Colonic mucosa (tissue), 4 donors: ENCODE results near the gene GPA33. TPM values are rescaled to one million over a fixed set of nuclear protein-coding genes. Genes with fewer than 3 reads are reported as not detected.

Source experiments
- DNase-seq: peaks from one replicate; pipeline ENCODE4 v3.0.0-alpha.2; 2020
- H3K27ac ChIP-seq: fragments of 200-600 bp; one replicate; pipeline ENCODE4 v1.8.0; 2021
- H3K27me3 ChIP-seq: fragments of 200-600 bp; one replicate; pipeline ENCODE4 v1.8.0; 2021
- H3K36me3 ChIP-seq: fragments of 200-600 bp; one replicate; pipeline ENCODE4 v1.8.0; 2021
- H3K4me1 ChIP-seq: fragments of 200-600 bp; one replicate; pipeline ENCODE4 v1.8.0; 2021; ENCODE audit warnings: mild to moderate bottlenecking
- H3K4me3 ChIP-seq: fragments of 200-600 bp; one replicate; pipeline ENCODE4 v1.8.0; 2021
- H3K9ac ChIP-seq, 2 donors: one replicate each; pipeline ENCODE4 v1.7.0; 2013; ENCODE audit warnings: control low read depth in 2 of 2, low read depth in 2 of 2, low read length in 2 of 2
- H3K9me3 ChIP-seq: fragments of 200-600 bp; one replicate; pipeline ENCODE4 v1.8.0; 2021
- intact Hi-C: fragments of 100-400 bp; cut with DNase I; formaldehyde crosslinking; loops from one replicate; pipeline ENCODE4 v1.14.1; 2022
- total RNA-seq, 2 donors: library from RNA; stranded (reverse); fragmentation: NEBNext Ultra II Directional in 1 of 2; extraction: Animal tissue kit (Norgen Biotek cat#: 25700) in 1 of 2; gene quantifications; one replicate each; pipeline ENCODE4 v1.2.1, GENCODE V29; 2021
- TF ChIP-seq, protein P1 (sequence below): fragments of 200-600 bp; IDR thresholded peaks from one replicate; pipeline ENCODE4 v1.8.0; 2022; ENCODE audit warnings: antibody characterized with exemption, mild to moderate bottlenecking
- donor health status: healthy.
- donor health status: DM: no; HTN: no; CAD: no.
- donor health status: DM: no; HTN: no; CAD: no.

GPA33 gene, protein sequence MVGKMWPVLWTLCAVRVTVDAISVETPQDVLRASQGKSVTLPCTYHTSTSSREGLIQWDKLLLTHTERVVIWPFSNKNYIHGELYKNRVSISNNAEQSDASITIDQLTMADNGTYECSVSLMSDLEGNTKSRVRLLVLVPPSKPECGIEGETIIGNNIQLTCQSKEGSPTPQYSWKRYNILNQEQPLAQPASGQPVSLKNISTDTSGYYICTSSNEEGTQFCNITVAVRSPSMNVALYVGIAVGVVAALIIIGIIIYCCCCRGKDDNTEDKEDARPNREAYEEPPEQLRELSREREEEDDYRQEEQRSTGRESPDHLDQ
- total RNA-seq: 100 to 1,000 TPM; 438 to 531 TPM

DNA sequence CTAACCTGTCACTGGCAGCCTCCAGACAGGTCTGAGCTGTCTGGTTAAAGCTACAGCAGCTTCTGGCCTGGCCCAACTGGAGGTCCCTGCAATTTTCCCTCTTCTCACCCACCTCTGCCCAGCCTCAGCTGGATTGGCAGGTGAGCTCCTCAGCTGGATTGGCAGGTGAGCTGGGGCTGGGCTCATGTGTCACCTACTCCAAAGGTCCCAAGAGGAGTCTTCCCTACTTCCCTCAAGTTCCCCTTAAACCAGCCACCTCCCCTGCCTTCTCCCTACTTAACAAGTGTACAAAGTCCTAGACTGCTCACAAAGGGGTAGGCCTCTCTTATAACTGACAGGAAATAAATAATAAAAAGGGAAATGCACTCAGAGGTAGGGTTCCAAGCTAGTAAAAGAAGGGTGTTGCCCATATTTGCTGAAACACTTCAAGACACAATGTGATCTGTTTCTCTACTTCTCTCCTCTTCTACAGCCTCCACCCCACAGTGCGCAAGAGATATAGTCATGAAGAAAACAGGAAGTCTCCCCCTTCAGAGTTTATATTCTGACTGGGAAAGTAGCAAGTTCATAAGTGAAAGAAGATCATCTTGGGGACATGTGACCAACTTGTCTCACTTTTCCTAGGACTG is at the start of gene GPA33:
GPA33 (minus strand) TSS at position 64 of the 629 bp plus-strand sequence. CDS start 90 bp downstream, outside the sequence.
- peak; percentile 88 for DNase-seq
- Histone ChIP-seq H3K27me3 (no peaks in the 10 kb centered on the region), H3K27ac (peak within 1 kb of the TSS; percentile 93), H3K36me3 (no peaks in the 10 kb centered on the region), H3K4me1 (peaks cover 3% of the 10 kb centered on the region), H3K4me3 (peak within 1 kb of the TSS; percentile 36), H3K9ac (peak within 1 kb of the TSS; percentile 79 to 82), H3K9me3 (no peaks in the 10 kb centered on the region)
- intact Hi-C loops: no loop called here
- TF ChIP-seq, protein P1, sequence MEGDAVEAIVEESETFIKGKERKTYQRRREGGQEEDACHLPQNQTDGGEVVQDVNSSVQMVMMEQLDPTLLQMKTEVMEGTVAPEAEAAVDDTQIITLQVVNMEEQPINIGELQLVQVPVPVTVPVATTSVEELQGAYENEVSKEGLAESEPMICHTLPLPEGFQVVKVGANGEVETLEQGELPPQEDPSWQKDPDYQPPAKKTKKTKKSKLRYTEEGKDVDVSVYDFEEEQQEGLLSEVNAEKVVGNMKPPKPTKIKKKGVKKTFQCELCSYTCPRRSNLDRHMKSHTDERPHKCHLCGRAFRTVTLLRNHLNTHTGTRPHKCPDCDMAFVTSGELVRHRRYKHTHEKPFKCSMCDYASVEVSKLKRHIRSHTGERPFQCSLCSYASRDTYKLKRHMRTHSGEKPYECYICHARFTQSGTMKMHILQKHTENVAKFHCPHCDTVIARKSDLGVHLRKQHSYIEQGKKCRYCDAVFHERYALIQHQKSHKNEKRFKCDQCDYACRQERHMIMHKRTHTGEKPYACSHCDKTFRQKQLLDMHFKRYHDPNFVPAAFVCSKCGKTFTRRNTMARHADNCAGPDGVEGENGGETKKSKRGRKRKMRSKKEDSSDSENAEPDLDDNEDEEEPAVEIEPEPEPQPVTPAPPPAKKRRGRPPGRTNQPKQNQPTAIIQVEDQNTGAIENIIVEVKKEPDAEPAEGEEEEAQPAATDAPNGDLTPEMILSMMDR: no peak

GRCh38 chr1:167138703-167139102 is 48.5 kb upstream of the GPA33 start:
- no peaks in the 10 kb centered on the region for H3K36me3 ChIP-seq
- no peak for DNase-seq
- no peak overlapping the region for H3K27ac ChIP-seq
- H3K4me1 ChIP-seq: no peaks in the 10 kb centered on the region
- intact Hi-C loops: no loop called here
- H3K27me3 ChIP-seq: no peaks in the 10 kb centered on the region
- H3K9ac ChIP-seq: no peak overlapping the region
- H3K9me3 ChIP-seq: no peaks in the 10 kb centered on the region
- H3K4me3 ChIP-seq: no peak overlapping the region
- TF ChIP-seq, protein P1: no peak

GRCh38 chr1:167137793-167138510 is 47.8 kb upstream of the GPA33 start:
- Histone ChIP-seq H3K9ac (no peak overlapping the region), H3K4me1 (no peaks in the 10 kb centered on the region), H3K4me3 (no peak overlapping the region), H3K36me3 (no peaks in the 10 kb centered on the region), H3K27me3 (no peaks in the 10 kb centered on the region), H3K9me3 (no peaks in the 10 kb centered on the region), H3K27ac (no peak overlapping the region)
- no peak for DNase-seq
- intact Hi-C loops: no loop called here
- TF ChIP-seq, protein P1: no peak

GRCh38 chr1:167137332-167137781 is 47.2 kb upstream of the GPA33 start:
- H3K9ac ChIP-seq: no peak overlapping the region
- H3K9me3 ChIP-seq: no peaks in the 10 kb centered on the region
- intact Hi-C loops: no loop called here
- no peak overlapping the region for H3K4me3 ChIP-seq
- no peaks in the 10 kb centered on the region for H3K4me1 ChIP-seq
- no peaks in the 10 kb centered on the region for H3K36me3 ChIP-seq
- H3K27ac ChIP-seq: no peak overlapping the region
- DNase-seq: no peak
- no peaks in the 10 kb centered on the region for H3K27me3 ChIP-seq
- TF ChIP-seq, protein P1: no peak

- DNase-seq: no peak
- Histone ChIP-seq H3K27me3 (no peaks in the 10 kb centered on the region), H3K9ac (no peak overlapping the region), H3K27ac (no peak overlapping the region), H3K4me1 (no peaks in the 10 kb centered on the region), H3K36me3 (no peaks in the 10 kb centered on the region), H3K4me3 (no peak overlapping the region), H3K9me3 (no peaks in the 10 kb centered on the region)
- intact Hi-C loops: no loop called here
- TF ChIP-seq, protein P1: no peak
These were observed 46.6 kb upstream of the GPA33 start for GRCh38 chr1:167136806-167137205.
